K562 (cell line): ENCODE results near the gene RNF227. TPM values are rescaled to one million over a fixed set of nuclear protein-coding genes. Genes with fewer than 3 reads are reported as not detected.

Source experiments
- ATAC-seq: fragments of 200-7000 bp; cut with Tn5 transposase; 3 replicates; pipeline ENCODE4 v1.9.1; 2020; ENCODE audit warnings: moderate library complexity
- BruUV-seq: library from RNA; stranded (reverse); fragments of 400-500 nt; replicated peaks from 2 replicates; lab custom pipeline; 2021; lab: Mats Ljungman, UMichigan
- CTCF ChIA-PET: fragments of 300-600 bp; formaldehyde crosslinking; extraction: SDS; loops from one replicate; lab custom pipeline; 2021; ENCODE audit warnings: low intra/inter-chr PET ratio; lab: Yijun Ruan, JAX
- POLR2A ChIA-PET: fragments of 300-600, 350-650 bp; sonication (Branson Sonifier 250); formaldehyde crosslinking; extraction: SDS; loops from one replicate; lab custom pipeline; 2021; ENCODE audit warnings: antibody characterized with exemption, inconsistent platforms; lab: Yijun Ruan, JAX
- DNase-seq, 4 experiments: peaks; one replicate each; pipeline versions ENCODE4 v3.0.0 to v3.0.0-alpha.2; 2011 to 2018; ENCODE audit warnings: low spot score in 3 of 4, mixed read lengths in 3 of 4; ENCODE audit errors: extremely low read depth in 1 of 4
- FAIRE-seq: peaks from 2 replicates; lab custom pipeline; 2011; peaks lifted over from hg19 to GRCh38; lab: Jason Lieb, UNC
- H2AFZ ChIP-seq: 2 replicates; pipeline ENCODE4 v1.6.0; 2011; ENCODE audit warnings: low read depth, low read length, control low read depth, inconsistent platforms
- H3K27ac ChIP-seq: fragments of 200-600 bp; 3 replicates; pipeline ENCODE4 v1.8.0; 2011; ENCODE audit warnings: low read depth, mild to moderate bottlenecking, control low read depth, inconsistent platforms, low read length, moderate library complexity, mixed read lengths; ENCODE audit errors: extremely low read depth
- H3K27me3 ChIP-seq, 2 experiments: fragments of 300-600 bp in 1 of 2; 2 replicates in 1 of 2; 3 replicates in 1 of 2; pipeline versions ENCODE4 v1.6.0 to v1.8.0; 2011; ENCODE audit warnings: inconsistent platforms in 2 of 2, low read length in 2 of 2, mild to moderate bottlenecking in 1 of 2, mixed read lengths in 1 of 2, moderate library complexity in 1 of 2; ENCODE audit not compliant: control insufficient read depth in 2 of 2, insufficient read depth in 2 of 2
- H3K36me3 ChIP-seq: fragments of 300-600 bp; 3 replicates; pipeline ENCODE4 v1.8.0; 2011; ENCODE audit warnings: mild to moderate bottlenecking, low read length, inconsistent platforms; ENCODE audit not compliant: control insufficient read depth, insufficient read depth
- H3K4me1 ChIP-seq, 2 experiments: fragments of 200-600 bp in 1 of 2; replicated peaks in 1 of 2; 2 replicates in 1 of 2; 3 replicates in 1 of 2; pipeline versions ENCODE4 v1.5.1 to v1.8.0; 2011; ENCODE audit warnings: inconsistent platforms in 2 of 2, low read length in 2 of 2, mild to moderate bottlenecking in 1 of 2, mixed read lengths in 1 of 2, moderate library complexity in 1 of 2; ENCODE audit not compliant: control insufficient read depth in 2 of 2, insufficient read depth in 2 of 2
- H3K4me2 ChIP-seq: 2 replicates; pipeline ENCODE4 v1.6.1; 2011; ENCODE audit warnings: low read length, control low read depth, inconsistent platforms, mixed read lengths; ENCODE audit not compliant: insufficient read depth
- H3K4me3 ChIP-seq: fragments of 200-600 bp; sonication (generic), shearing (Covaris generic); 2 replicates; pipeline ENCODE4 v1.5.1; 2016; ENCODE audit warnings: control low read depth, inconsistent platforms
- H3K79me2 ChIP-seq: fragments of 200-600 bp; 3 replicates; pipeline ENCODE4 v1.8.0; 2011; ENCODE audit warnings: low read length, inconsistent platforms; ENCODE audit not compliant: control insufficient read depth, insufficient read depth
- H3K9ac ChIP-seq, 2 experiments: 2 replicates each; pipeline versions ENCODE4 v1.6.0 to v1.6.1; 2011; ENCODE audit warnings: low read depth in 2 of 2, low read length in 2 of 2, control low read depth in 1 of 2, inconsistent platforms in 1 of 2, mild to moderate bottlenecking in 1 of 2, mixed read lengths in 1 of 2; ENCODE audit not compliant: insufficient read depth in 1 of 2
- H3K9me1 ChIP-seq: one replicate; pipeline ENCODE4 v1.6.0; 2011; ENCODE audit warnings: inconsistent platforms, mild to moderate bottlenecking, low read length, moderate library complexity; ENCODE audit not compliant: control insufficient read depth, insufficient read depth
- H3K9me3 ChIP-seq: replicated peaks from 2 replicates; pipeline ENCODE4 v1.5.1; 2011; ENCODE audit warnings: low read depth, low read length, inconsistent platforms; ENCODE audit not compliant: control insufficient read depth, insufficient read depth
- H4K20me1 ChIP-seq: replicated peaks from 2 replicates; pipeline ENCODE4 v1.6.1; 2011; ENCODE audit warnings: low read length, inconsistent platforms, mixed read lengths; ENCODE audit not compliant: control insufficient read depth, insufficient read depth
- LEF1 ChIP-seq: fragments of 450-650 bp; IDR thresholded peaks from 2 replicates; pipeline ENCODE4 v1.6.1; 2016; ENCODE audit warnings: mild to moderate bottlenecking
- NFIC ChIP-seq: fragments of 450-650 bp; IDR thresholded peaks from 2 replicates; pipeline ENCODE4 v1.6.1; 2017; ENCODE audit warnings: mild to moderate bottlenecking, inconsistent platforms
- NFXL1 ChIP-seq: fragments of 450-650 bp; formaldehyde crosslinking; IDR thresholded peaks from 2 replicates; pipeline ENCODE4 v1.4.0; 2021; ENCODE audit warnings: mild to moderate bottlenecking
- SOX6 ChIP-seq: fragments of 450-650 bp; IDR thresholded peaks from 2 replicates; pipeline ENCODE4 v1.6.1; 2014; ENCODE audit warnings: mild to moderate bottlenecking
- WGBS: fragments of 100-300 bp; shearing (Covaris generic); methylation state at CpG from one replicate; pipeline ENCODE4 v1.1.6; 2016; ENCODE audit warnings: low coverage, mixed read lengths; ENCODE audit not compliant: insufficient coverage; ENCODE audit errors: missing lambda C conversion rate; 5-methylcytosine and 5-hydroxymethylcytosine counted together
- in situ Hi-C: fragments of 300-500 bp; cut with MboI; formaldehyde crosslinking; loops from 4 replicates; pipeline ENCODE4 v1.15.0; 2018; ENCODE audit warnings: inconsistent platforms, mixed read lengths
- intact Hi-C: fragments of 100-400 bp; cut with micrococcal nuclease; formaldehyde crosslinking; loops from 2 replicates; pipeline ENCODE4 v1.14.2; 2022
- polyA plus RNA-seq, 8 experiments: library from polyadenylated mRNA; depleted of rRNA in 4 of 8; stranded (reverse) in 5 of 8; unstranded in 3 of 8; fragments of >200 nt; fragmentation: Nextera tagmentation in 2 of 8; fragmentation: Illumina TruSeq in 1 of 8; extraction: Ambion mirVana in 2 of 8; extraction: Trizol in 1 of 8; gene quantifications; 2 replicates each; pipeline versions ENCODE4 v1.2.1 to v1.2.3, GENCODE V29; 2011 to 2014; ENCODE audit warnings: inconsistent platforms in 1 of 8, missing spikeins in 1 of 8
- total RNA-seq, 7 experiments: library from RNA; depleted of rRNA in 6 of 7; stranded (reverse); fragments of >200 nt in 6 of 7; fragmentation: Illumina TruSeq in 2 of 7; extraction: Trizol in 2 of 7; gene quantifications; 2 replicates each; pipeline versions ENCODE4 v1.2.1 to v1.2.3, GENCODE V29; 2011 to 2021; ENCODE audit warnings: low replicate concordance in 1 of 7
- TF ChIP-seq, protein P1 (sequence below): fragments of 150-350 bp; IDR thresholded peaks from 2 replicates; pipeline ENCODE4 v1.6.1; 2014; ENCODE audit warnings: low read depth, mild to moderate bottlenecking, low read length, borderline replicate concordance
- TF ChIP-seq, protein P2 (sequence below): fragments of 450-650 bp; IDR thresholded peaks from 2 replicates; pipeline ENCODE4 v1.6.1; 2016; ENCODE audit warnings: low read depth

Gene RNF227
- total and polyA plus RNA-seq, 9 of the 15 experiments (the other 6 are each of a cell fraction or from before 2014, with no cell fraction given), result 1.1 to 6.7 (median 2.3) TPM

GRCh38 chr17:7887038-7887481 lies 29.0 kb downstream of the RNF227 start:
- BruUV-seq, result no TSS peak
- peaks cover 3% of the 10 kb centered on the region for H3K9me1 ChIP-seq
- H3K79me2 ChIP-seq, result peaks cover 55% of the 10 kb centered on the region
- peak overlapping the region; percentile 97 for H3K27ac ChIP-seq
- no peaks in the 10 kb centered on the region; the same call in 1 of the 2 replicates for H4K20me1 ChIP-seq
- no peak for FAIRE-seq
- 0% methylated on average over 7 of the region's 8 CpGs for WGBS
- H3K9me3 ChIP-seq, result no peaks in the 10 kb centered on the region
- DNase-seq, result no peak
- peak overlapping the region; percentile 86 to 97; a peak in 3 of 4 replicates for H3K9ac ChIP-seq
- peak overlapping the region; percentile 66 for H3K4me3 ChIP-seq
- H2AFZ ChIP-seq, result peak overlapping the region; percentile 60
- H3K4me1 ChIP-seq, result peaks cover 24 to 32% of the 10 kb centered on the region in 2 experiments; a peak in 4 of 5 replicates
- H3K27me3 ChIP-seq, result no peaks in the 10 kb centered on the region
- H3K36me3 ChIP-seq, result peaks cover 23% of the 10 kb centered on the region; the same call in 1 of the 3 replicates
- ATAC-seq, result no peak
- intact Hi-C loops (loop anchor here (2.0 kb wide), 1 partner anchor 30 kb away; the partner anchor contains the start of gene NAA38), in situ Hi-C loops (no loop called here)
- POLR2A ChIA-PET, result no interaction called here
- CTCF ChIA-PET, result interaction anchor here (0.6 kb wide), 1 partner anchor 25 kb away, joined by 5 read pairs; no protein-coding TSS in a partner anchor
- H3K4me2 ChIP-seq, result peak overlapping the region; percentile 92
- no peak for TF ChIP-seq NFIC
- TF ChIP-seq, protein P1, sequence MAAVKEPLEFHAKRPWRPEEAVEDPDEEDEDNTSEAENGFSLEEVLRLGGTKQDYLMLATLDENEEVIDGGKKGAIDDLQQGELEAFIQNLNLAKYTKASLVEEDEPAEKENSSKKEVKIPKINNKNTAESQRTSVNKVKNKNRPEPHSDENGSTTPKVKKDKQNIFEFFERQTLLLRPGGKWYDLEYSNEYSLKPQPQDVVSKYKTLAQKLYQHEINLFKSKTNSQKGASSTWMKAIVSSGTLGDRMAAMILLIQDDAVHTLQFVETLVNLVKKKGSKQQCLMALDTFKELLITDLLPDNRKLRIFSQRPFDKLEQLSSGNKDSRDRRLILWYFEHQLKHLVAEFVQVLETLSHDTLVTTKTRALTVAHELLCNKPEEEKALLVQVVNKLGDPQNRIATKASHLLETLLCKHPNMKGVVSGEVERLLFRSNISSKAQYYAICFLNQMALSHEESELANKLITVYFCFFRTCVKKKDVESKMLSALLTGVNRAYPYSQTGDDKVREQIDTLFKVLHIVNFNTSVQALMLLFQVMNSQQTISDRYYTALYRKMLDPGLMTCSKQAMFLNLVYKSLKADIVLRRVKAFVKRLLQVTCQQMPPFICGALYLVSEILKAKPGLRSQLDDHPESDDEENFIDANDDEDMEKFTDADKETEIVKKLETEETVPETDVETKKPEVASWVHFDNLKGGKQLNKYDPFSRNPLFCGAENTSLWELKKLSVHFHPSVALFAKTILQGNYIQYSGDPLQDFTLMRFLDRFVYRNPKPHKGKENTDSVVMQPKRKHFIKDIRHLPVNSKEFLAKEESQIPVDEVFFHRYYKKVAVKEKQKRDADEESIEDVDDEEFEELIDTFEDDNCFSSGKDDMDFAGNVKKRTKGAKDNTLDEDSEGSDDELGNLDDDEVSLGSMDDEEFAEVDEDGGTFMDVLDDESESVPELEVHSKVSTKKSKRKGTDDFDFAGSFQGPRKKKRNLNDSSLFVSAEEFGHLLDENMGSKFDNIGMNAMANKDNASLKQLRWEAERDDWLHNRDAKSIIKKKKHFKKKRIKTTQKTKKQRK, result no peak
- TF ChIP-seq, protein P2, sequence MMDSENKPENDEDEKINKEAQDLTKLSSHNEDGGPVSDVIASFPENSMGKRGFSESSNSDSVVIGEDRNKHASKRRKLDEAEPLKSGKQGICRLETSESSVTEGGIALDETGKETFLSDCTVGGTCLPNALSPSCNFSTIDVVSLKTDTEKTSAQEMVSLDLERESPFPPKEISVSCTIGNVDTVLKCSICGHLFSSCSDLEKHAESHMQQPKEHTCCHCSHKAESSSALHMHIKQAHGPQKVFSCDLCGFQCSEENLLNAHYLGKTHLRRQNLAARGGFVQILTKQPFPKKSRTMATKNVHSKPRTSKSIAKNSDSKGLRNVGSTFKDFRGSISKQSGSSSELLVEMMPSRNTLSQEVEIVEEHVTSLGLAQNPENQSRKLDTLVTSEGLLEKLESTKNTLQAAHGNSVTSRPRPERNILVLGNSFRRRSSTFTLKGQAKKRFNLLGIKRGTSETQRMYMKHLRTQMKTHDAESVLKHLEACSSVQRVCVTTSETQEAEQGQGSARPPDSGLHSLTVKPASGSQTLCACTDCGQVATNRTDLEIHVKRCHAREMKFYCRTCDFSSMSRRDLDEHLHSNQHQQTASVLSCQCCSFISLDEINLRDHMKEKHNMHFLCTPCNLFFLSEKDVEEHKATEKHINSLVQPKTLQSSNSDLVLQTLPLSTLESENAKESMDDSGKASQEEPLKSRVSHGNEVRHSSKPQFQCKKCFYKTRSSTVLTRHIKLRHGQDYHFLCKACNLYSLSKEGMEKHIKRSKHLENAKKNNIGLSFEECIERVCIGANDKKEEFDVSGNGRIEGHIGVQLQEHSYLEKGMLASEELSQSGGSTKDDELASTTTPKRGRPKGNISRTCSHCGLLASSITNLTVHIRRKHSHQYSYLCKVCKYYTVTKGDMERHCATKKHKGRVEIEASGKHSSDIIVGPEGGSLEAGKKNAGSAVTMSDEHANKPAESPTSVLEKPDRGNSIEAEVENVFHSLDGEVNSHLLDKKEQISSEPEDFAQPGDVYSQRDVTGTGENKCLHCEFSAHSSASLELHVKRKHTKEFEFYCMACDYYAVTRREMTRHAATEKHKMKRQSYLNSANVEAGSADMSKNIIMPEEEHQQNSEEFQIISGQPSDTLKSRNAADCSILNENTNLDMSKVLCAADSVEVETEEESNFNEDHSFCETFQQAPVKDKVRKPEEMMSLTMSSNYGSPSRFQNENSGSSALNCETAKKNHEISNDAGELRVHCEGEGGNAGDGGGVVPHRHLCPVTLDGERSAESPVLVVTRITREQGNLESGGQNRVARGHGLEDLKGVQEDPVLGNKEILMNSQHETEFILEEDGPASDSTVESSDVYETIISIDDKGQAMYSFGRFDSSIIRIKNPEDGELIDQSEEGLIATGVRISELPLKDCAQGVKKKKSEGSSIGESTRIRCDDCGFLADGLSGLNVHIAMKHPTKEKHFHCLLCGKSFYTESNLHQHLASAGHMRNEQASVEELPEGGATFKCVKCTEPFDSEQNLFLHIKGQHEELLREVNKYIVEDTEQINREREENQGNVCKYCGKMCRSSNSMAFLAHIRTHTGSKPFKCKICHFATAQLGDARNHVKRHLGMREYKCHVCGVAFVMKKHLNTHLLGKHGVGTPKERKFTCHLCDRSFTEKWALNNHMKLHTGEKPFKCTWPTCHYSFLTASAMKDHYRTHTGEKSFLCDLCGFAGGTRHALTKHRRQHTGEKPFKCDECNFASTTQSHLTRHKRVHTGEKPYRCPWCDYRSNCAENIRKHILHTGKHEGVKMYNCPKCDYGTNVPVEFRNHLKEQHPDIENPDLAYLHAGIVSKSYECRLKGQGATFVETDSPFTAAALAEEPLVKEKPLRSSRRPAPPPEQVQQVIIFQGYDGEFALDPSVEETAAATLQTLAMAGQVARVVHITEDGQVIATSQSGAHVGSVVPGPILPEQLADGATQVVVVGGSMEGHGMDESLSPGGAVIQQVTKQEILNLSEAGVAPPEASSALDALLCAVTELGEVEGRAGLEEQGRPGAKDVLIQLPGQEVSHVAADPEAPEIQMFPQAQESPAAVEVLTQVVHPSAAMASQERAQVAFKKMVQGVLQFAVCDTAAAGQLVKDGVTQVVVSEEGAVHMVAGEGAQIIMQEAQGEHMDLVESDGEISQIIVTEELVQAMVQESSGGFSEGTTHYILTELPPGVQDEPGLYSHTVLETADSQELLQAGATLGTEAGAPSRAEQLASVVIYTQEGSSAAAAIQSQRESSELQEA, result no peak
- no peak for TF ChIP-seq NFXL1 (CRISPR knock-in tag)
- peak; percentile 62; the same call in 1 of the 2 replicates for TF ChIP-seq SOX6
- peak; percentile 50 for TF ChIP-seq LEF1
